Suppressor macrophage (primary cell): ENCODE measurements around the gene ATE1.

Experiments used
- DNase-seq, 4 experiments: peaks; one replicate each; pipeline ENCODE4 v3.0.0-alpha.2; 2020 to 2022

ATE1 gene

DNA sequence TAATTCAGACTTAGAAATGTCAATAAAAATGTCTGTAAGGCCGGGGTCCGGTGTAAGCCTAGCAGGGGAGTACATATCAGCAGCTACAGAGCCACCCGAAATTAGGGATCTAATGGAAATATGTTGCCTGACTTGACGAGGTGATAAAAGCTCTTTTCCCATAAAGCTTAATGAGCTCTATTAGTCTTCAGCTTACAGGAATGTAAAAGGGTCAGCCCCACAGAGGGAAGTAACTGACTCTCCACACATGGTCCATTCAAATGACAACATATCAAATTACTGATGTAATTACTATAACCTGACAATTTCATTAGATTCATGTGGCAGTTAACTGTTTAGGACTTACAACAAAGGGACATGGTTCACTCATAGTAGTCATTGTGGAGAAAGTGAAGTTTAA is 62.3 kb downstream of the ATE1 start:
- DNase-seq, result no peak

DNA sequence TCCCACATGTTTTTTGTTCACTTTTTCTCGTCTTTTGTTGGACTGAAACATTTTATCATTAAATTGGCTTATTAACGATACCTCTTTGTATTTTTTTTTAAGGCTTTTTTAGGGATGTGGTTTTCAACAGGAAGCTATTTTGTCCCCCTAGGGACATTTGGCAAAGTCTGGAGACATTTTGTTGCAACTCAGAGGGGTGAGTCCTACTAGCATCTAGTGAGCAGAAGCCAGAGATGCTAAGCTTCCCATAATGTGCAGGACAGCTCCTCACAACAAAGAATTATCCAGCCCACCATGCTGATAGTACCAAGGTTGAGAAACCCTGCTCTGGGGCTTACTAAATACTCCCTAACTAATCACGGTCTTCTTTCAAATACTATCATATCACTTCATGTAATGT is 63.2 kb downstream of the ATE1 start:
- no peak for DNase-seq

GRCh38 chr10:121864168-121864567 is 63.7 kb downstream of the ATE1 start:
- no peak for DNase-seq

- no peak for DNase-seq
These were observed 65.2 kb downstream of the ATE1 start for GRCh38 chr10:121862649-121863048.

DNA sequence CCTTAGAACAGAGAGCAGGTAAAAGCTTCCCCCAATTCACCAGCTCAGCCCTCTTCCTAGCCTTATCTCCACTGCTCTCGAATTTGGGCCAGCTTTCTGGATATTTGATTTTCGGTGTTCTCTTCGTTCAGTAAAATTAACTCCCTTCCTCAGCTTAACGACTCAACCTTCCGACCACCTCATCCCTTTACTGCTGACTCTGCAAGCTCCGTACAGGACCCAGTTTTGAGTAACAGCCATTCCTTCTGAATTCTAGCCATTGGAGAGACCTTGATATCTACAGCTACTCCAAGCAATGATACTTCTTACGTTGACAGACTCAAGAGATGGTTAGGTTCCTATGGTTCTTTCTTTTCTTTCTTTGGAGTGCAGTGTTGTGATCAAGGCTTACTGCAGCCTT is 65.8 kb downstream of the ATE1 start:
- DNase-seq, result no peak

GRCh38 chr10:121860810-121861209 is 67.0 kb downstream of the ATE1 start:
- DNase-seq, result no peak

GRCh38 chr10:121854809-121855445 is 72.9 kb downstream of the ATE1 start:
- no peak for DNase-seq

DNA sequence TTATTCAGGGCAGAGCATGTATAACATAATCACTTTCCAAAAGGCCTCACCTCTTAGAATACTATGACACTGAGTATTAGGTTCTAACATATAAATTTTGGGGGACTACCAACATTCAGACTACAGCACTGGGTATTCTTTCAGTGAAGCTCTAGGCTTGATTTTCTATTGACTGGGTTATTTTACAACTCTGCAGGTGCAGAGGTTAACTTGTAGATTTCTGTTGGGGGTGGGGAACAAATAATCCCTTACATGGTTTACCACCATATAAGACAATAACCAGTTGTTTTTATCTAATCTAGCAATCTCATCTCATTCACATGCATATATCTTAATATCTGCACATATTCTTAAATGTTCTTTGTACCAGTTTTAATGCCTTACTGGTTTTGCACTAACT is 73.9 kb downstream of the ATE1 start:
- no peak for DNase-seq

GRCh38 chr10:121851786-121852185 is 76.0 kb downstream of the ATE1 start:
- DNase-seq, result no peak

DNA sequence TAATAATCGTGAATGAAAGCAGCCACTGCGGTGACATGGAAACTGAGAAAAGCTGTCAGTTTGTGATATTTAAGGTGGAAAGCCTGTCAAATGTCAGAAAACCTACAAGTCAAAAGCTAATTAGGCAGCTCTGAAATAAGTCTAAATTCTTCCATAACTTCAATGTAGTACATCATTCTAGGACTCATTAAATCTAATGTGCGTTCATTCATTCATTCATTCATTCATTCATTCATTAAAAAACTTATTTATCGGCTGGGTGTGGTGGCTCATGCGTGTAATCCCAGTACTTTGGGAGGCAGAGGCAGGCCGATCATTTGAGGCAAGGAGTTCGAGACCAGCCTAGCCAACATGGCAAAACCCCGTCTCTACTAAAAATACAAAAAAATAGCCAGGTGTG is 79.7 kb downstream of the ATE1 start:
- DNase-seq, result no peak

GRCh38 chr10:121846555-121846954 is 81.3 kb downstream of the ATE1 start:
- no peak for DNase-seq

DNA sequence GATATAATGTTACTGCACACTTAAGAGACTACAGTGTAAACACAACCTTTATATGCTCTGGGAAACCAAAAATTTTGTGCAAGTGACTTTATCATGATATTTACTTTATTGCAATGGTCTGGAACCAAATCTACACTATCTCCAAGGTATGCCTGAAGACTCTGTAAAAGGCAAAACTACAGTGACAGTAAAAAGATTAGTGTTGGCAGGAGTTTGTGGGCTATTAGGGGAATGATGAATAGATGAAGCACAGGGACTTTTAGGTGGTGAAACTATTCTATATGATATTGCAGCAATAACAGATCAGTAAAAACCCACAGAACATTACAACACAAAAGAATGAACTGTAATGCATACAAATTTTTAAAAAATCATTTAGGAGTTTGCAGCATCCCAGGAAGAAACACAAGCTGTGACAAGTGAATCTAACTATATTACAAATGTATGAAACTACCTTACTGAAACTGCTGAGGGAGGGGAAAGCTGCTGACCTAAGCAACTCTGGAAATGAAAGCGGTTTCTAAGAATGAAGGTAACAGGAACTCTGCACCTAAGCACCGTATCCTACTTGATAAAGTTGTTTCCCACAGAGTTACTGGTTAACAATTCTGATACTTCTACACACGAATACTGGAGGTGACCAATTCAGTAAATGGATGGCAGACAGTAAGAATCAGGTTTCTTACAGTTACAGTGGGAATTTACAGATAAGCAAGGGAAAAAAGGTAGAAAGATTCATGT is 82.6 kb downstream of the ATE1 start:
- DNase-seq, result no peak

DNA sequence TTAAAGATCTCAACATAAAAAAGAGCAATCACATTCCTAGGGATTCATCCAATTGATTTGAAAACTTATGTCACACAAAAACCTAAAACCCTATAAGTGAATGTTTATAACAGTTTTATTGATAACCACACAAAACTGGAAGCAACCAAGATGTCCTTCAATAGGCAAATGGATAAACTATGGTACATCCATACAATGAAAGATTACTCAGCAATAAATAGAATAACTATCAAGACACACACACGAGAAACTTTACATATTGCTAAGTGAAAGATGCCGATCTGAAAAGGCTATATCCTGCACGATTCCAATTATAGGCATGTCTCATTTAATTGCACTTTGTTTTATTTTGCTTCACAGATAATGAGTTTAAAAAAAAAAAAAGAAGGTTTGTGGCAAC is 83.3 kb downstream of the ATE1 start:
- DNase-seq, result no peak

DNA sequence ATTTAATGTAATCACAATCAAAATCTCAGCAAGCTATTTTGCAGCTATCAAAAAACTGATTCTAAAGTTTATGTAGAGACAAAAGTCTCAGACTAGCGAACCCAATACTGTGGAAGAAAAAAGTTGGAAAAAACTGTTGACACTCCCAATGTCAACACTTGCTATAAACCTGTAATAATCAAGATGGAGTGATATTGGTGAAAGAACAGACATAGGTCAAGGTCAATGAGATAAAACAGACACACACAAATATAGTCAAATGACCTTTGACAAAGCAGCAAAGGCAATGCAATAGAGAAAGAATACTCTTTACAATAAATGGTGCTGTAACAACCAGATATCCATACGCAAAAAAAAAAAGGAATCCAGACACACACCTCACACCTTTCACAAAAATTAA is 84.5 kb downstream of the ATE1 start:
- DNase-seq, result no peak

GRCh38 chr10:121841862-121842261 is 86.0 kb downstream of the ATE1 start:
- DNase-seq, result no peak

- DNase-seq, result peak in 1 of 4 experiments; percentile 2
These were observed 88.9 kb downstream of the ATE1 start for GRCh38 chr10:121838931-121839330.

DNA sequence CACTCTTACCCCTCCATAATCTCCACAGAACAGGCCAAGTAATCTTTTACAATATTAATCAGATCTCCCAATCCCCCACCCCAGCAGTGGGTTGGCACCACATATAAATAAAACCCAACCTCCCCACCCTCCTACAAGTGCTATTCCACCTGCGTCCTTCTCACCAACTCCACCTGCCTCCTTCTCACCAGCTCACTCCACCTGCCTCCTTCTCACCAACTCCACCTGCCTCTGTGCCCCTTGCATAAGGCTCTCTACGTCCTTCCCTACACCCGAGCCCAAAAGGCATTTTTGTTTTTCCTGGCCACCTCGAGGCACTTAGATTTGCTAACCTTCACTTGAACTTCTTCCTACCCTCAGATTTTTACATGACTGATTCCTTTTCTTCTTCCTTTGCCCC is 89.7 kb downstream of the ATE1 start:
- no peak for DNase-seq

GRCh38 chr10:121836171-121836570 is 91.7 kb downstream of the ATE1 start:
- DNase-seq, result no peak

- DNase-seq, result no peak
These were observed 92.5 kb downstream of the ATE1 start for GRCh38 chr10:121835376-121835775.

GRCh38 chr10:121834757-121835156 is 93.1 kb downstream of the ATE1 start:
- no peak for DNase-seq

DNA sequence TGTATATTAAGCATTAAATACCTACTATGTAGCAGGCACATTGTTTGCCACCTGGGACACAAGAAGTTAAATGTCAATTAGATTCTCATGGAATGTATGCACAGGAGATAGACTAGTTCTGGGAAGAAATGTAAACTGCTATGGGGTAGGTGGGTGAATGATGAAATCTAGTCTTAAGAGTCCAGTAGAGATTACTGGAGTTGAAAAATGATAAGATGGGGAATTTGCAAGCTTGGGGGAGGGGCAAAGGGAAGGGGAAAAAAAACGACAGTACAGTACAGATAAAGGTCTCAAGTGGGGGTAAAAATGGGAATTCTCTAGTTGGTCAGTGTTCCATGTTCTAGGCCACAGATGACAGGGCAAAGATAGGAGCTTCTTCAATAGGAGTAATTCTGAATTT is 94.4 kb downstream of the ATE1 start:
- no peak for DNase-seq

- no peak for DNase-seq
These were observed 95.2 kb downstream of the ATE1 start for GRCh38 chr10:121832647-121833046.

DNA sequence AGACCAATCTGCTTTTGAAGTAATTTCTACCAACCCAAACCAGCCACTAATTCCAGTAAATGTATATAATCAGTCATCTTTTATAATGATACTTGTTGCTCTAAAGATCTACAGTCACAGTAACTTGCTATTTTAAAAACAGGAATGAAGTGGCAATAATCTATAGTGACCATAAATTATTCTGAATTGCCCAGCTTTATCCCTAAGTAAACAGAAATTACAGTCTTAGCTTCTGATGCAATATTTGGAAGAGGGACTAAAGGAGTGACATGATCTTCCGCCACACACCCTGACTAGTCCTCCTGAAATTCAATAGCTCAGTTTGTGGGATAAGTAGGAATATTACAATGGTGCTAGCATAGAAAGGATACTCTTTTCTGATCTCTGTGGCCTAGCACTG is 96.1 kb downstream of the ATE1 start:
- DNase-seq, result no peak

DNA sequence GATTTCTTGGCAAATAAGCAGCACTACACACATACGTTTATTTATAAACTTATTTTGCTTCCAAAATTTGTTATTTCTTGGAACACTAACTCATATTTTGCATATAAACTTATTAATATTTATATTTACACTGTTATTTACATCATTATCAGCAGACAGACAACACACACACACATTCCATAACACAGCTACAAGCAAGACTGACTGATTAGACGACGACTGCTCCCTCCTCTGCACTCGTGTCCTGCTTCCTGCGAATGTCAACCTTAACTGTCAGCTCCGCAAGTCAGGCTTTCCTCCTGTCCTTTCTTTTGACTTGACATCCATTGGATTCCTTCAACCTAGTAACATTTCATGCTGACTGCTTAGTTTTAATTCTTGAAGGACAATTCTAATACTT is 96.6 kb downstream of the ATE1 start:
- no peak for DNase-seq

GRCh38 chr10:121830101-121830500 is 97.7 kb downstream of the ATE1 start:
- DNase-seq, result no peak
